GM12801 (cell line): Measurements from ENCODE around the gene PNLIPRP1.

Source experiments
- CTCF ChIP-seq: IDR thresholded peaks from one replicate; pipeline ENCODE4 v1.5.1; 2011; ENCODE audit warnings: control low read depth; ENCODE audit not compliant: insufficient read length; ENCODE audit errors: extremely low read depth

Gene PNLIPRP1

GRCh38 chr10:116588995-116589394 lies 1.8 kb upstream of the PNLIPRP1 start:
- TF ChIP-seq CTCF: no peak

GRCh38 chr10:116589926-116590325 lies 833 bp upstream of the PNLIPRP1 start:
- no peak for TF ChIP-seq CTCF

GRCh38 chr10:116593139-116593740 lies 2.5 kb downstream of the PNLIPRP1 start:
- no peak for TF ChIP-seq CTCF

- TF ChIP-seq CTCF: no peak
Observed at GRCh38 chr10:116594525-116595035, 3.8 kb downstream of the PNLIPRP1 start.

GRCh38 chr10:116596062-116596461 lies 5.3 kb downstream of the PNLIPRP1 start:
- TF ChIP-seq CTCF: no peak

GRCh38 chr10:116597543-116597942 lies 6.8 kb downstream of the PNLIPRP1 start:
- TF ChIP-seq CTCF: no peak

- TF ChIP-seq CTCF: no peak
Observed at GRCh38 chr10:116598329-116598728, 7.6 kb downstream of the PNLIPRP1 start.
